ENCODE measurements around the gene ZMIZ1.
A peak's percentile ranks its signal among the peaks of the same experiment; 100 is the strongest.

Gene ZMIZ1, protein sequence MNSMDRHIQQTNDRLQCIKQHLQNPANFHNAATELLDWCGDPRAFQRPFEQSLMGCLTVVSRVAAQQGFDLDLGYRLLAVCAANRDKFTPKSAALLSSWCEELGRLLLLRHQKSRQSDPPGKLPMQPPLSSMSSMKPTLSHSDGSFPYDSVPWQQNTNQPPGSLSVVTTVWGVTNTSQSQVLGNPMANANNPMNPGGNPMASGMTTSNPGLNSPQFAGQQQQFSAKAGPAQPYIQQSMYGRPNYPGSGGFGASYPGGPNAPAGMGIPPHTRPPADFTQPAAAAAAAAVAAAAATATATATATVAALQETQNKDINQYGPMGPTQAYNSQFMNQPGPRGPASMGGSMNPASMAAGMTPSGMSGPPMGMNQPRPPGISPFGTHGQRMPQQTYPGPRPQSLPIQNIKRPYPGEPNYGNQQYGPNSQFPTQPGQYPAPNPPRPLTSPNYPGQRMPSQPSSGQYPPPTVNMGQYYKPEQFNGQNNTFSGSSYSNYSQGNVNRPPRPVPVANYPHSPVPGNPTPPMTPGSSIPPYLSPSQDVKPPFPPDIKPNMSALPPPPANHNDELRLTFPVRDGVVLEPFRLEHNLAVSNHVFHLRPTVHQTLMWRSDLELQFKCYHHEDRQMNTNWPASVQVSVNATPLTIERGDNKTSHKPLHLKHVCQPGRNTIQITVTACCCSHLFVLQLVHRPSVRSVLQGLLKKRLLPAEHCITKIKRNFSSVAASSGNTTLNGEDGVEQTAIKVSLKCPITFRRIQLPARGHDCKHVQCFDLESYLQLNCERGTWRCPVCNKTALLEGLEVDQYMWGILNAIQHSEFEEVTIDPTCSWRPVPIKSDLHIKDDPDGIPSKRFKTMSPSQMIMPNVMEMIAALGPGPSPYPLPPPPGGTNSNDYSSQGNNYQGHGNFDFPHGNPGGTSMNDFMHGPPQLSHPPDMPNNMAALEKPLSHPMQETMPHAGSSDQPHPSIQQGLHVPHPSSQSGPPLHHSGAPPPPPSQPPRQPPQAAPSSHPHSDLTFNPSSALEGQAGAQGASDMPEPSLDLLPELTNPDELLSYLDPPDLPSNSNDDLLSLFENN

GRCh38 chr10:79068562-79069324 is at the start of gene ZMIZ1:
TSS of gene ZMIZ1 (plus strand) at chr10:79068966. CDS start at chr10:79201633, 132,667 bp downstream.
- peak; percentile 94 for DNase-seq

- DNase-seq: no peak
Measured at GRCh38 chr10:79019441-79020014, 49.2 kb upstream of the ZMIZ1 start.

GRCh38 chr10:79020015-79020491 is 48.7 kb upstream of the ZMIZ1 start:
- DNase-seq: peak; percentile 54

DNA sequence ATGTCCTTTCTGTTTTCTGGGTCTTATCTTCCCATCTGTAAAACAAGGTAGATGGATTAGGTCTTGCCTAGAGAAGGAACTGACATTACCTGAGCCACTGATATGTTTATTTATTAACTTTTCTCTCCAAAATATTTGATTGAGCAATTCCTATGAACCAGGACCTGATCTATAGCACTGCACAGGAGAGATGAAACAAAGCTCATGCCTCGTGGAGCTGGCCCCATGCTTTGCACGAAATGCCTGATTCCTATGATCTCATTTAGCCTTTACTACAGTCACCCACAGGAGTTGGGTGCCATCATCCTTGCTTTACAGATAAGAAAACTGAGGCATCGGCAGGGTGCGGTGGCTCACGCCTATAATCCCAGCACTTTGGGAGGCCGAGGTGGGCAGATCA is 48.2 kb upstream of the ZMIZ1 start:
- DNase-seq: no peak

- DNase-seq: no peak
Measured at GRCh38 chr10:79021331-79021907, 47.3 kb upstream of the ZMIZ1 start.

DNA sequence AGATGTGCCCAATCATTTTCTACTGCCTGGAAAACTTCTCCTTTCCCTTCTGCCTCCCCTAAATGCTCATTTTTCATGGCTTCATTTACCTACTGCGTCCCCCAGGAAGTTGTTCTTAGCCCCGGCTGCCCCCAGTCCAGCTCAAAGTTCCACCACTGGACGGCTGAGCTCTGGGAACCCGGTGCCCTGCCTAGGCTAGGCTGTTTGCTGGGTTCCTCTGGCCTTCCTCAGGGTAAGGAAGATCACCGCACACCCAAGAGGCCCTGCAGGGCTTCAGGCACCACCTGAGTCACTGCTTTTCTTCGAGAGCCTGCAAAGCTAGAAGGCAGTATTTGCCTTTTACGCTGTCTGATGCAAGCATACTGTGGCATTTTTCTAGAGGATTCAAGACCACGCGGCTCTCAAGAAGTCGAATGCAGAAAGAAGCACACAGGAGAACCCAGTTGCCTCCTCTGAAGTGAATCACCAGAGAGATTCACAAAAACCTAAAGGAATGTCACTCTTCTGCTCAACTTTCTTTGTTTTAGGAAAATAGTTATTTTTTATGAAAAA is 46.7 kb upstream of the ZMIZ1 start:
- no peak for DNase-seq

DNA sequence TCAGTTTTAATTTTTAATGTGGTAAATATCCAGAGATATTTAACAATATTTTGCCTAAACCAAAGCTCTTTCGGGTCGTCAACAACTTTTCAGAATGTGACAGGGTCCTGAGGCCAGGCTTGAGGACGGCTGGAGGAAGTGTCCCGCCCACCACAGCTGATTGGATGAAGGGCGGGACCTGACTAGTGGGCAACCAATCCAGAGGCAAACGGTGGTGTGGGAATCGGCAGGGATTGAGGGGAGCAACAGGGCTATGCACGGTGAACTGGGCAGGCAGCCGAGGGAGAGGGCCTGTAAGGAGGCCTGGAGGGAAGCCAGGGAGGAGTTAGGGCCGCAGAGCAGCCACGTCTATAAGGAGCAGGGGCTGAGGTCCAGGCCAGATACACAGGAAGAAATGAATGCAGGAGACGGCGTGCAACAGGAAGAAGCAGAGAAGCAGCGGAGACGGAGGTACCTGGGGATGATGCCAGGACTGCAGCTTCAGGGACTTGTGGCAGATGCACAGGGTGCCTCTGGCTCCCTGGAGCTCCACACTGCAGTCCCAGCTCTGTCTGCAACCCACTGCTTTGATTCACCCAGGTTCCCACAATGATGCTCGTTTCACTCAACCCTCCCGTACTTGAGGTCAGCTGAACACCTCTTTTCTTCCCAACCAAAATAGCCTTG is 46.1 kb upstream of the ZMIZ1 start:
- DNase-seq: peak; percentile 73

- DNase-seq: no peak
Measured at GRCh38 chr10:79023240-79024162, 45.3 kb upstream of the ZMIZ1 start.

- DNase-seq: peak; percentile 15
Measured at GRCh38 chr10:79024296-79024695, 44.5 kb upstream of the ZMIZ1 start.

- no peak for DNase-seq
Measured at GRCh38 chr10:79024720-79025198, 44.0 kb upstream of the ZMIZ1 start.

DNA sequence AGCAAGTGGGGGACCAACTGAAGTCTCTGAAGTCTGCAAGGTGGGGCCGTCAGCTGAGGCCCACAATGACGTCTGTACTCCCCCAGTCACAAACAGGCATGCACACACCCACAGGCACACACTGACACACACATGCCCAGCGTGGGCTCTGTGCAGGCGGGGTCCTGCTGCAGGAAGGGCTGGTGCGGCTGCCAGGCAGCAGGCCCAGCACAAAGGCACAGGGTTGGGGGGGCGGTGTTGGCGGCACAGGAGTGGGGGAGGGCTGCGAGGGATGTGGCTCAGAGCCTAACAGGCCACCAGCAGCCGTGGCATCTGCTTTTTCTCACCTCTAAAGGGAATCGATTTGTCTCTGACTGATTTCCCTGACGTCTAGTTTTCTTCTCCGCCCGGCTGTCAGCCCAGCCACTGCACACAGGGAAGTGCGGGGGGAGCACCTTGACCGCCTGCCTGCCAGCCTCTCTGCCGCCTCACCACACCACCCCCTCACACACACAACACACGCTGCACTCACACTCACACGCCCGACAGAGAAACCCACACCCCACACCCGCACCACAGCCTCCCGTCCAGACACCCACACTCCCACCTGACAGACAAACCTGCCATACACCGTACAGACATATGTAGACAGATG is 43.5 kb upstream of the ZMIZ1 start:
- DNase-seq: no peak

DNA sequence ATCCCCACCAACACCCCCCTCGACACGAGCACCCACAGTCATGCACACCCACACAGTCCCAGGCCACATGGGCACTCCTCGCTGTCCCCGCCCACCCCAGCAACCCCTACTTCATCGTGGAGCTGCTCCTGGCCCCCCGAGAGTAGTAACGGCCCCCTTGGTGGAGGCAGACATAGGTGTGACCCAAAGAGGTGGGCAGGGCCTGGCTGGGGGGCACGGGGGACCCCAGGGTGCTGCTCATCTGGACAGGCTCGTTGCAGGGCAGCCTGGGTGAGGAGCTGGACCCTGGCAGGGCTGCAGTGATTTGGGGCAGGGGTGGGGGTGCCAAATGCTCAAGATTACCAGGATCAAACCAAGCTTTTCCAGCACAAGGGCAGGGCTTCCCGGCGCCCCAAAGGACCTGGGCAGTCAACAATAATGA is 42.4 kb upstream of the ZMIZ1 start:
- no peak for DNase-seq

- no peak for DNase-seq
Measured at GRCh38 chr10:79026806-79027146, 42.0 kb upstream of the ZMIZ1 start.

- DNase-seq: peak; percentile 15
Measured at GRCh38 chr10:79027147-79028055, 41.4 kb upstream of the ZMIZ1 start.

GRCh38 chr10:79028056-79028430 is 40.7 kb upstream of the ZMIZ1 start:
- no peak for DNase-seq

DNA sequence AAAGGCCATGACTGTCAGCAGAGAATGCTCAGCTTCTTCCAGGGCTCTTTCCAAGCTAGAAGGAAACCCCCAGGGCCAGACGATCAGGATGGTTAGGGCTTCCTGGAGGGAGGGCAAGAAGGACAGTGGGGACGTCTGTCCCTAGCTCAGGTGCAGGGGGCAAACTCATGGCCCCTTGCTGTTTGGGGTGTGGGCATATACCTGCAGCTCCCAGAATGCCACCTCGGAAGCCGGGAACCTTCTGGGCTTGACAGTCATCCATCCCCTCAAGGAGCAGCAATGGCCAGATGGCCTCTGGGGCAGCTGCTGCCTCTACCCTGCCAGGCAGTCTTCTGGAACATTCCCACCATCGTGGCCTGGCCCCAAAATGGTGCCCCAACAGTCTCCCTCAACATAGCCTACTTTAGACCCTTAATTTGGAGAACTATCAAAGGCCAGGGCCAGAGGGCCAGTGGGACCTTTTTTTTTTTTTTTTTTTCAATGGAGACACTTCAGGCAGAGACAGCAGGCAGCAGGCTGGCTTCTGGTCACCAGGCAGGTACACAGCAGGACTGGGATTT is 40.2 kb upstream of the ZMIZ1 start:
- DNase-seq: no peak

DNA sequence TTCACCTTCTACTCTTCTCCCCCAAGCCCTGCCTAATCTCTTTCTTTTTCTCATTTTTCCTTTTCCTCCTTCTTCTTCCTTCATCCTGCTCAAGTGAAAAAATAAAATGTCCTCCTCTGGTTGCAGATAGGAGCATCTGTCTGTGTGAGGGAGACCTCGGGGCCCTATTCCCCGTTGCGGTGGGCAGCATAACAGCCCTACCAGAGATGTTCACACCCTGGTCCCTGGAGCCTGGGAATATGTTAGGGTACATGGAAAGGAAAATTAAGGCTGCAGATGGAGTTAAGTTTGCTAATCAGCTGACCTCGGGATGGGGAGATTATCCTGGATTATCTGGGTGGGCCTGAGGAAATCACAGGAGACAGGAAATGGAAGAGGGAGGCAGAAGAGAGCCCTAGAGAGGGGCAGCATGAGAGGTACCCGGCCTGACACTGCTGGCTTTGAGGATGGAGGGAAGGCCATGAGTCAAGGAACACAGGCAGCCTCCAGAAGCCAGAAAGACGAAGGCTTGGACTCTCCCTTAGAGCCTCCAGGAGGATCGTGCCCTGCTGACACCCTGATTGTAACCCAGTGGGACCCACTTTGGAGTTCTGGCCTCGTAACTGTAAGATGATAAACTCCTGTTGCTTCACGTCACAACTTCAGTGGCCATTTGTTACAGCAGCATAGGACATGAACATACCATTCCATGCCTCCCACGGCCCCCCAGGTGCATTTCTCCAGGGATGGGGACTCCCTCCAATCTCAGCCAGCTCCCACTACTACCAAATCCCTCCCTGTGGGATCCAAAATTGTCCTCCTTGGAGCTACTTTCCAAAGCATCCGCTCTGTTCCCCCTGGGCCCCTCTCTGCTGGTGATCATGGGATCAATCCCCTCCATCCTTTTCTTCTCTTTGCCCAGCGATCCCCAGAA is 39.0 kb upstream of the ZMIZ1 start:
- no peak for DNase-seq
